ENCODE measurements around the gene HYDIN.
"Not testable (repeated sequence)": the region's sequence is repeated elsewhere in the genome, so short reads cannot be mapped to it uniquely, and the experiment has no call there.

DNA sequence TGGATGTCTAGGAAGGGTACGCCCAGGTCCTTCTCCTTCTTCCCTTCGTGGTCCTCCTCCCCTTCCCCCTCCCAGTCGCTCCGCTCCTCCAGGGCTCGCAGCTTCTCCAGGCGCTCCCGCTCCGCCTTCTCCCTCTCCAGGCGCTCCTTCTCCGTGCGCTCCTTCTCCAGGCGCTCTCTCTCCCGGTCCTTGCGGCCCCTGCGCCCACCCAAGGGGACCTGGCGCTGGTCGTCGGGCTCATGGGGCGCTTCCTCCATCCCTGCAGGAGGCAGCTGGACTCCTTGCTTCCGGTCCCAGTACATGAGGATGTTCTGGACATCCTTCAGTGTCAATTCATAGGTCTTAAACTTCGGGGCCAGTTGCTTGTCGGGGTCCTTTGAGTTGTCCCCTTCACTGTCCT, 309.9 kb downstream of the HYDIN start:
- TF ChIP-seq, protein P1, sequence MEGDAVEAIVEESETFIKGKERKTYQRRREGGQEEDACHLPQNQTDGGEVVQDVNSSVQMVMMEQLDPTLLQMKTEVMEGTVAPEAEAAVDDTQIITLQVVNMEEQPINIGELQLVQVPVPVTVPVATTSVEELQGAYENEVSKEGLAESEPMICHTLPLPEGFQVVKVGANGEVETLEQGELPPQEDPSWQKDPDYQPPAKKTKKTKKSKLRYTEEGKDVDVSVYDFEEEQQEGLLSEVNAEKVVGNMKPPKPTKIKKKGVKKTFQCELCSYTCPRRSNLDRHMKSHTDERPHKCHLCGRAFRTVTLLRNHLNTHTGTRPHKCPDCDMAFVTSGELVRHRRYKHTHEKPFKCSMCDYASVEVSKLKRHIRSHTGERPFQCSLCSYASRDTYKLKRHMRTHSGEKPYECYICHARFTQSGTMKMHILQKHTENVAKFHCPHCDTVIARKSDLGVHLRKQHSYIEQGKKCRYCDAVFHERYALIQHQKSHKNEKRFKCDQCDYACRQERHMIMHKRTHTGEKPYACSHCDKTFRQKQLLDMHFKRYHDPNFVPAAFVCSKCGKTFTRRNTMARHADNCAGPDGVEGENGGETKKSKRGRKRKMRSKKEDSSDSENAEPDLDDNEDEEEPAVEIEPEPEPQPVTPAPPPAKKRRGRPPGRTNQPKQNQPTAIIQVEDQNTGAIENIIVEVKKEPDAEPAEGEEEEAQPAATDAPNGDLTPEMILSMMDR (IDR thresholded peaks at IDR 0.05) = not testable (repeated sequence)
- not testable (repeated sequence) for TF ChIP-seq POLR2AphosphoS5 (IDR thresholded peaks at IDR 0.05)

Data from sigmoid colon (tissue), 4 donors.